Measurements from ENCODE around the gene CASP4.
A peak's percentile ranks its signal among the peaks of the same experiment; 100 is the strongest.
"Not testable (repeated sequence)": the region's sequence is repeated elsewhere in the genome, so short reads cannot be mapped to it uniquely, and the experiment has no call there.

The CASP4 gene

GRCh38 chr11:104972924-104973323 is 4.5 kb upstream of the CASP4 start:
- H3K27me3 Mint-ChIP-seq, CTCF ChIA-PET, DNase-seq, H3K27ac Mint-ChIP-seq, H3K4me3 Mint-ChIP-seq: not testable (repeated sequence)
- Mint-ChIP-seq H3K9me3 (peaks cover 29% of the 10 kb centered on the region), H3K36me3 (peaks cover 24% of the 10 kb centered on the region), H3K4me1 (peaks cover 10% of the 10 kb centered on the region)

DNA sequence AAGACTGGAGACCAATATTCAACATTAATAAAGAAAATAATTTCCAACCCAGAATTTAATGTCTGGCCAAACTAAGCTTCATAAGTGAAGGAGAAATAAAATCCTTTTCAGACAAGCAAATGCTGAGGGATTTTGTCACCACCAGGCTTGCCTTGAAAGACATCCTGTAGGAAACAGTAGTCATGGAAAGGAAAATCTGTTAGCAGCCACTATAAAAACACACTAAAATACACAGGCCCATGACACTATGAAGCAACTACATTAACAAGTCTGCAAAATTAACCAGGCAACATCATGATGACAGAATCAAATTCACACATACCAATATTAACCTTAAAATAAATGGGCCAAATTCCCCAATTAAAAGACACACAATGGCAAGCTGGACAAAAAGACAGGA is 2.4 kb upstream of the CASP4 start:
- Mint-ChIP-seq H3K4me1 (peaks cover 26% of the 10 kb centered on the region), H3K27me3 (no peaks in the 10 kb centered on the region), H3K36me3 (peaks cover 40% of the 10 kb centered on the region), H3K9me3 (peaks cover 30% of the 10 kb centered on the region), H3K4me3 (no peak overlapping the region), H3K27ac (no peak overlapping the region)
- no peak for DNase-seq
- CTCF ChIA-PET = interaction anchor here (0.6 kb wide), 1 partner anchor 14 kb away, joined by 3 read pairs; no protein-coding TSS in a partner anchor

DNA sequence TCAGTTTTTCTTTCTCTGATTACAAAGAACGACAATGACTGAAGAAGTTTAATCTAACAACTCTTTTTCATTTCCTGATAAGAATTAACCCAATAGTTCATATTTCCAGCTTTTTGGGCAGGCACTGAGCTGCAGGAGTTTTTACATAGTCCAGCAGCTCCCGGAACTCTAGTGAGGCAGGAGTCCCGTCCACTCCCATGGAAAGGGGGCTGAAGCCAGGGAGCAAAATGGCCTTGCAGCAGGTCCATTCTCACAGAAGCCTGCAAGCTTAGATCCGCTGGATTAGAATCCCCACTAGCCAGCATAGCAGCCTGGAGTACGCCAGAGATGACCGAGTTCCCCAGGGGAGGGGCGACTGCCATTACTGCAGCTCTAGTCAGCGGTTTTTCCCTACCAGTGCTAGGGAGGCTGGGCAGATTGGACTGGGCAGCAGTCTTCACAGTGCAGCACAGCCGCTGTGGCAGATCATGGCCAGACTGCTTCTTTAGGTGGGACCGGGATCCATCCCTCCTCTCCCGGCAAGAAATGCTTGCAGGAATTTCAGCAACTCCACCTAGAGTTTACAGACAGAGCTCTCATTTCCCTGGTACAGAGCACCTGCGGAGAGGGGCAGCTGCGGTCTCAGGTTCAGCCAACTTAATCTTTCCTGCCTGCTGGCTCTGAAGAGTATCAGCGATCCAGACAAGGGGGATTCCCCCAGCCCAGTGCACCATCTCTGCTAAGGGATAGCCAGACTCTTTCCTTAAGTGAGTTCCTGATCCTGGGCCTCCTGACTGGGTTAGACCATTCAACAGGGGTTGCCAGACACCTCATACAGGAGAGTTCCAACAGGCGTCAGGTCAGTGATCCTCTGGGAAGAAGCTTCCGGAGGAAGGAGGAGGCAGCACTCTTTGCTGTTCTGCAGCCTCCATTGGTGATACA is 742 bp upstream of the CASP4 start:
- H3K4me1 Mint-ChIP-seq = peaks cover 34% of the 10 kb centered on the region
- peaks cover 51% of the 10 kb centered on the region for H3K36me3 Mint-ChIP-seq
- no peaks in the 10 kb centered on the region for H3K27me3 Mint-ChIP-seq
- peak overlapping the region; percentile 92 for H3K27ac Mint-ChIP-seq
- DNase-seq = no peak
- CTCF ChIA-PET = interaction anchor here (0.9 kb wide), 1 partner anchor 360 kb away, joined by 3 read pairs; no protein-coding TSS in a partner anchor
- peak overlapping the region; percentile 89 for H3K4me3 Mint-ChIP-seq
- H3K9me3 Mint-ChIP-seq = peaks cover 30% of the 10 kb centered on the region

DNA sequence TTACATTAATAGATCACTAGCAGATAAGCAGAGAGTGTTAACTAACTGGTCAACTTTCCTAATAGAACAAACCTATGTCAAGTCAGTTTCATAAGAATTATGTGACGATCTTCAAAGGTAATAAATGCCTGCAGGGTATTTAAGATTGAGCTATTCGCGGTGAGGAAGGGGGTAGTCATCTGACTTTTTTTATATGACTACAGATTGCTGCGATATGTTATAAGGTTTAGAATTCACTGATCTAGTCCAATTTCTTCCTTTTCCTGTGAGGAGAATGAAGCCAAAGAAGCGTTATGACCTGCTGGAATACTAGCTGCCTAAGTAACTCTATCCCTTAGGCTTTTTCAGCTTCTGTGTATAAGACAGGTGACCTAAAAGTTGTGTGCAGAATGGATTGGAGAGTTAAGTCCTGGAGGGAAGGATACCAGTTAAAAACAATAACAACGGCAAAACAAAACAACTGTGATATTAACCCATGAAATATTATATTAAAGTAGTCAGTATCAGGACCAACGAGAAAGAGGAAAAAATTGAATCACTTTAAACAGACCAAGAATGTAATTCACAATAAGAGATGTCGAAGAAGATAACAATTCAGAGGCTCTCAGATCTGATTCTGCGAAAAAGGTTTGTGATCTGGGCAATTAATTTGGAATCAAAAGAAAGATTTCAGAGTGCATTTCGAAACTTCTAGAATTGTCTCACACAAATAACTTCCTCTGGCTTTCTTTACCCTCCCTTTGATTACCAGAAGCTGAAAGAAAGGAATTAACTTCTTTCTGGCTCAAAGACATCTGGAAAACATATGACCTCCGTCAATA is 630 bp downstream of the CASP4 start:
- CTCF ChIA-PET = interaction anchor here (1.1 to 1.6 kb wide), 3 partner anchors 19 to 1859 kb away, joined by 3 read pairs; no protein-coding TSS in a partner anchor
- Mint-ChIP-seq H3K27ac (peak overlapping the region; percentile 92), H3K4me1 (peaks cover 42% of the 10 kb centered on the region), H3K36me3 (peaks cover 56% of the 10 kb centered on the region), H3K9me3 (peaks cover 28% of the 10 kb centered on the region), H3K4me3 (peak overlapping the region; percentile 89), H3K27me3 (no peaks in the 10 kb centered on the region)
- no peak for DNase-seq

DNA sequence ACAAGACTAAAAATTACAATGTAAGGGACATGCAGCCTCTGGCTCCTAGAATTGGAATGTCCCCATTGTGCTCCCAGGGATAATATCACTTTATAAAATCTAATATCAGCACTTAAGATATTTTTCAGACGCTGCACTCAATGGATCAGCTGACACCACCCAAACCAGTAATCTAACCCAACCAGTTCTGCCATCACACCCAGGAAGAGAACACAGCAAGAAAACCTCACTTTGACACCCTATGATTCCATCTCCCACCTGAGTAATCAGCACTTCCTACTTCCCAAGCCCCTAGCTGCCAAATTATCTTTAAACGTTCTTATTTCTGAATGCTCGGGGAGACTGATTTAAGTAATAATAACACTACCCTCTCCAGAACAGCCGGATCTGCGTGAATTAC is 2.6 kb downstream of the CASP4 start:
- Mint-ChIP-seq H3K36me3 (peaks cover 73% of the 10 kb centered on the region), H3K4me3 (peak overlapping the region; percentile 59), H3K9me3 (peaks cover 32% of the 10 kb centered on the region), H3K27me3 (no peaks in the 10 kb centered on the region), H3K27ac (no peak overlapping the region), H3K4me1 (peaks cover 48% of the 10 kb centered on the region)
- CTCF ChIA-PET = interaction anchor here (0.6 to 1.6 kb wide), 2 partner anchors 65 to 356 kb away, joined by 3 read pairs; no protein-coding TSS in a partner anchor
- no peak for DNase-seq

DNA sequence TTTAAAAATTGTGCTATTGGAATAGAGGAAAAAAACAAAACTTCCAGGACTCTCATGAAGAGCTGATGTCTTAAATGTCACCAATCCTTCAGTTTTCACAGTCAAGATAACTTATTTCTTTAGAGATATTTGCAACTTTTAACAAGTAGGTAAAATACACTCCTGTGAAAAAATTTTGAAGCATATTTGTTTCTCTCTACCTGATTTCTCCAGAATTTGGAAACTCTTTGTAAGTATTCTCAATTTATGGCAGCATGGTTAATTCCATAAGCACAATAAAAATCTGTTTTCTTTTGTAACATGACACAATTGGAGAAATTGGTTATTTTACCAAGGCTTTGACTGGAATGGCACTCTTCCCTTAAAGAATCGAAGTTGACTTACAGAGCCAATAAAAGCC is 4.1 kb downstream of the CASP4 start:
- H3K4me1 Mint-ChIP-seq = peaks cover 46% of the 10 kb centered on the region

GRCh38 chr11:104962852-104963251 is 5.5 kb downstream of the CASP4 start:
- no peaks in the 10 kb centered on the region for H3K27me3 Mint-ChIP-seq
- no peak overlapping the region for H3K27ac Mint-ChIP-seq
- no peak for DNase-seq
- no peak overlapping the region for H3K4me3 Mint-ChIP-seq
- peaks cover 48% of the 10 kb centered on the region for H3K4me1 Mint-ChIP-seq
- peaks cover 86% of the 10 kb centered on the region for H3K36me3 Mint-ChIP-seq
- CTCF ChIA-PET = no interaction called here
- peaks cover 35% of the 10 kb centered on the region for H3K9me3 Mint-ChIP-seq

More for the DNA sequence above, 4.1 kb downstream of the CASP4 start:
- Mint-ChIP-seq H3K27ac (no peak overlapping the region), H3K4me3 (no peak overlapping the region), H3K36me3 (peaks cover 81% of the 10 kb centered on the region), H3K27me3 (no peaks in the 10 kb centered on the region), H3K9me3 (peaks cover 30% of the 10 kb centered on the region)
- CTCF ChIA-PET = interaction anchor here (1.0 kb wide), 1 partner anchor 17 kb away, joined by 4 read pairs; no protein-coding TSS in a partner anchor
- DNase-seq = no peak

DNA sequence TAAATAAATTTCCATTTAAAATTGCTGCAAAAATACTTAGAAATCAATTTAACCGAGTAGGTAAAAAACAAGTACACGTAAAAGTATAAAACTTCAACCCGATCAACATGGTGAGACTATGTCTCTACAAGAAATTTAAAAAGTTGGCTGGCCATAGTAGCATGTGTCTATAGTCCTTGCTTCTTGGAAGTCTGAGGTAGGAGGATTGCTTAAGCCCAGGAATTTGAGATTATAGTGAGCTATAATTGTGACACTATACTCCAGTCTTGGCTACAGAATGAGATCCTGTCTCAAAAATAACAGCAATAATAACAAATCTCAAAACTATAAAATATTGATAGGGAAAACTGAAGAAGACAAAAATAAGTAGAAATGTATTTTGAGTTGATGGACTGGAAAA is 11.1 kb downstream of the CASP4 start:
- no peak overlapping the region for H3K4me3 Mint-ChIP-seq
- peaks cover 79% of the 10 kb centered on the region for H3K36me3 Mint-ChIP-seq
- no peaks in the 10 kb centered on the region for H3K27me3 Mint-ChIP-seq
- H3K4me1 Mint-ChIP-seq = peaks cover 35% of the 10 kb centered on the region
- CTCF ChIA-PET = no interaction called here
- peaks cover 18% of the 10 kb centered on the region for H3K9me3 Mint-ChIP-seq
- DNase-seq = no peak
- no peak overlapping the region for H3K27ac Mint-ChIP-seq

- Mint-ChIP-seq H3K36me3 (peaks cover 77% of the 10 kb centered on the region), H3K27ac (no peak overlapping the region), H3K4me1 (peaks cover 34% of the 10 kb centered on the region), H3K4me3 (no peak overlapping the region), H3K9me3 (peaks cover 14% of the 10 kb centered on the region), H3K27me3 (no peaks in the 10 kb centered on the region)
- CTCF ChIA-PET = no interaction called here
- no peak for DNase-seq
These were observed 11.8 kb downstream of the CASP4 start for GRCh38 chr11:104956528-104956927.

DNA sequence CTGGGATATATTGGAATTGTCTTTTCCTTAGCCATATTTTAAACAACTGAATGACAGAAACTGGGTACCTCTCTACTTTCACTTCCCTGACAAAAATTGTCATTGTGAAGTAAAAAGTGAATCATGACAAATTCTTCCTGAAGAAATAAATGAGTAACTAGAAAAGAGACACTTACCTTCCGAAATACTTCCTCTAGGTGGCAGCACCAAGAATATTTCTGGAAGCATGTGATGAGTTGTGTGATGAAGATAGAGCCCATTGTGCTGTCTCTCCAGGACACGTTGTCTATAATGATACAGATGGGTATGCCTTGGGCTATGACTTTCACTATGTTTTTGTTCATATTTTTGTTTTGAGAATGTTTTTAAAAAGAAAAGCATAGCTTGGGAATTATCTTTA is 21.5 kb downstream of the CASP4 start:
- CTCF ChIA-PET = interaction anchor here (0.8 to 1.4 kb wide), 4 partner anchors 12 to 43 kb away, joined by 3 to 4 read pairs (median 3); no protein-coding TSS in a partner anchor
- peaks cover 92% of the 10 kb centered on the region for H3K36me3 Mint-ChIP-seq
- no peaks in the 10 kb centered on the region for H3K27me3 Mint-ChIP-seq
- peaks cover 10% of the 10 kb centered on the region for H3K4me1 Mint-ChIP-seq
- H3K4me3 Mint-ChIP-seq = no peak overlapping the region
- H3K9me3 Mint-ChIP-seq = peaks cover 1% of the 10 kb centered on the region
- DNase-seq = peak; percentile 33
- no peak overlapping the region for H3K27ac Mint-ChIP-seq

- H3K4me3 Mint-ChIP-seq = no peak overlapping the region
- peaks cover 10% of the 10 kb centered on the region for H3K4me1 Mint-ChIP-seq
- peaks cover 2% of the 10 kb centered on the region for H3K9me3 Mint-ChIP-seq
- no peak overlapping the region for H3K27ac Mint-ChIP-seq
- DNase-seq = no peak
- H3K36me3 Mint-ChIP-seq = peaks cover 73% of the 10 kb centered on the region
- H3K27me3 Mint-ChIP-seq = no peaks in the 10 kb centered on the region
- CTCF ChIA-PET = interaction anchor here (0.6 kb wide), 1 partner anchor 161 kb away, joined by 4 read pairs; no protein-coding TSS in a partner anchor
These were observed 24.3 kb downstream of the CASP4 start for GRCh38 chr11:104944076-104944475.

- H3K4me1 Mint-ChIP-seq = peaks cover 10% of the 10 kb centered on the region
- H3K4me3 Mint-ChIP-seq = no peak overlapping the region
- peaks cover 68% of the 10 kb centered on the region for H3K36me3 Mint-ChIP-seq
- CTCF ChIA-PET = interaction anchor here (0.6 kb wide), 1 partner anchor 160 kb away, joined by 4 read pairs; no protein-coding TSS in a partner anchor
- H3K9me3 Mint-ChIP-seq = peaks cover 2% of the 10 kb centered on the region
- H3K27me3 Mint-ChIP-seq = no peaks in the 10 kb centered on the region
- no peak overlapping the region for H3K27ac Mint-ChIP-seq
- no peak for DNase-seq
These were observed 24.8 kb downstream of the CASP4 start for GRCh38 chr11:104943561-104943960.

GRCh38 chr11:104934594-104934993 is 33.8 kb downstream of the CASP4 start:
- Mint-ChIP-seq H3K27me3 (no peaks in the 10 kb centered on the region), H3K9me3 (peaks cover 43% of the 10 kb centered on the region), H3K4me3 (peak overlapping the region; percentile 29), H3K36me3 (peaks cover 55% of the 10 kb centered on the region), H3K27ac (peak overlapping the region; percentile 83), H3K4me1 (peaks cover 46% of the 10 kb centered on the region)
- DNase-seq = no peak
- CTCF ChIA-PET = interaction anchor here (1.2 kb wide), 1 partner anchor 13 kb away, joined by 3 read pairs; no protein-coding TSS in a partner anchor

- H3K27me3 Mint-ChIP-seq, H3K4me3 Mint-ChIP-seq, CTCF ChIA-PET, DNase-seq: not testable (repeated sequence)
- Mint-ChIP-seq H3K4me1 (peaks cover 46% of the 10 kb centered on the region), H3K36me3 (peaks cover 60% of the 10 kb centered on the region), H3K9me3 (peaks cover 48% of the 10 kb centered on the region), H3K27ac (peak overlapping the region; percentile 83)
These were observed 34.3 kb downstream of the CASP4 start for GRCh38 chr11:104934073-104934472.
